ENCODE measurements around the gene BCL11B. TPM values are rescaled to one million over a fixed set of nuclear protein-coding genes. Genes with fewer than 3 reads are reported as not detected.
"Not testable (repeated sequence)": the region's sequence is repeated elsewhere in the genome, so short reads cannot be mapped to it uniquely, and the experiment has no call there.

Gene BCL11B
- total RNA-seq, 6 experiments from 2014 or later: 0.06 to 0.14 (median 0.10) TPM; not detected in 2

DNA sequence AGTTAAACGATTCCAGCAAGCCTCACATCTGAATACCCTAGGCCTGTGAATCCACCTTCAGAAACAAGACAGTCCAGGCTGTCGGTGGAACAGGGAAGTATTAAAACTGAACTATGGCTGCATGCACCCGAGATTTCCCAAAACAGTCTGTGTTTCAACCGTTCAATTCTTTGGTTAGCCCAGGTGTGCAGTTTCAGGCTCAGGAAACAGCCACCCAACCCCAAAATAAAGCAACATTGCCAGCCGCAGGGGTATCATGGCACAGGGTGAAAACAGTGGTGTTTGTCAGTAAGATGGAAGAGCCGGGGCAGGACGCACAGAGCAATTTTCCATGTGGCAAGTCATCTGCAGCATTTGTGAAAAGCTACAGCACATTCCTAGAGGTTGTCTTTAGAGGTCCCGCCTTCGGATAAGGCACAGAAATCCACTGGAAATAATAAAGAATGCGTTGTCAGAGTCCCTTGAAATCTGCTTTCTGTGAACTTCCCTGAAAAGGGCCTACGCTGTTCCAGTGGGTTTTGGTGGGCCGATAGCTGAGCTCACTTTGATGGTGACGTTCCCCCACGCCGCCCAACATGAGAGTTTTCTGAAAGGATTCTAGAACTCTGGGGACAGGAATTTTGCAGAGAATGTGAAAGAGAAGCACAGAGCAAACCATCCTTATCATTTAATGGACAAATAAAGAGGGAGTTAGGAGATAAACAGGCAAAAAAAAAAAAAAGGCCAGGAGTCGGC lies 84.9 kb downstream of the BCL11B start:
- DNase-seq: no peak
- Mint-ChIP-seq H3K27me3 (ENCODE audit: insufficient read depth) (peaks cover 4% of the 10 kb centered on the region), H3K4me1 (ENCODE audit: low read depth) (peaks cover 12% of the 10 kb centered on the region), H3K36me3 (ENCODE audit: low read depth) (no peaks in the 10 kb centered on the region; the same call in 1 of the 2 replicates), H3K27ac (no peak overlapping the region), H3K9me3 (peaks cover 22% of the 10 kb centered on the region; the same call in 1 of the 2 replicates), H3K4me3 (no peak overlapping the region)
- TF ChIP-seq, protein P1, sequence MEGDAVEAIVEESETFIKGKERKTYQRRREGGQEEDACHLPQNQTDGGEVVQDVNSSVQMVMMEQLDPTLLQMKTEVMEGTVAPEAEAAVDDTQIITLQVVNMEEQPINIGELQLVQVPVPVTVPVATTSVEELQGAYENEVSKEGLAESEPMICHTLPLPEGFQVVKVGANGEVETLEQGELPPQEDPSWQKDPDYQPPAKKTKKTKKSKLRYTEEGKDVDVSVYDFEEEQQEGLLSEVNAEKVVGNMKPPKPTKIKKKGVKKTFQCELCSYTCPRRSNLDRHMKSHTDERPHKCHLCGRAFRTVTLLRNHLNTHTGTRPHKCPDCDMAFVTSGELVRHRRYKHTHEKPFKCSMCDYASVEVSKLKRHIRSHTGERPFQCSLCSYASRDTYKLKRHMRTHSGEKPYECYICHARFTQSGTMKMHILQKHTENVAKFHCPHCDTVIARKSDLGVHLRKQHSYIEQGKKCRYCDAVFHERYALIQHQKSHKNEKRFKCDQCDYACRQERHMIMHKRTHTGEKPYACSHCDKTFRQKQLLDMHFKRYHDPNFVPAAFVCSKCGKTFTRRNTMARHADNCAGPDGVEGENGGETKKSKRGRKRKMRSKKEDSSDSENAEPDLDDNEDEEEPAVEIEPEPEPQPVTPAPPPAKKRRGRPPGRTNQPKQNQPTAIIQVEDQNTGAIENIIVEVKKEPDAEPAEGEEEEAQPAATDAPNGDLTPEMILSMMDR (IDR thresholded peaks at IDR 0.05): no peak

DNA sequence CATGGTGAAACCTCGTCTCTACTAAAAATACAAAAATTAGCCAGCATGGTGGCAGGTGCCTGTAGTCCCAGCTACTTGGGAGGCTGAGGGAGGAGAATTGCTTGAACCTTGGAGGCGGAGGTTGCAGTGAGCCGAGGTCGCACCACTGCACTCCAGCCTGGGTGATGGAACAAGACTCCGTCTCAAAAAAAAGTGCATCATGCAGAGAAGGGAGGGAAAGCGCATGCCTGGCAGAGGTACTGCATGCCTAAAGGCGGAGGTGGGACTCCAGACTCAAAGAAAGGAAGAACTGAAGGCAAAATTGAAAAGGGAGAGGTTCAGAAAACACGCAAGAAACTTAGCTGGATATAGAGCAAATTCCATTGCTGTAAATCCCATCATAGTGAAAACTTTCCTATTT lies 85.7 kb downstream of the BCL11B start:
- H3K4me3 Mint-ChIP-seq; H3K4me1 Mint-ChIP-seq (ENCODE audit: low read depth); H3K27me3 Mint-ChIP-seq (ENCODE audit: insufficient read depth); H3K36me3 Mint-ChIP-seq (ENCODE audit: low read depth); DNase-seq; H3K27ac Mint-ChIP-seq: not testable (repeated sequence)
- peaks cover 22% of the 10 kb centered on the region; the same call in 1 of the 2 replicates for H3K9me3 Mint-ChIP-seq

GRCh38 chr14:99185436-99186068 lies 86.4 kb downstream of the BCL11B start:
- no peaks in the 10 kb centered on the region for H3K4me1 Mint-ChIP-seq (ENCODE audit: low read depth)
- H3K27ac Mint-ChIP-seq: no peak overlapping the region
- no peaks in the 10 kb centered on the region; the same call in 1 of the 2 replicates for H3K36me3 Mint-ChIP-seq (ENCODE audit: low read depth)
- H3K27me3 Mint-ChIP-seq (ENCODE audit: insufficient read depth): peaks cover 4% of the 10 kb centered on the region
- H3K4me3 Mint-ChIP-seq: no peak overlapping the region
- TF ChIP-seq, protein P1 (IDR thresholded peaks at IDR 0.05): no peak
- no peak for DNase-seq
- H3K9me3 Mint-ChIP-seq: peaks cover 22% of the 10 kb centered on the region; the same call in 1 of the 2 replicates

DNA sequence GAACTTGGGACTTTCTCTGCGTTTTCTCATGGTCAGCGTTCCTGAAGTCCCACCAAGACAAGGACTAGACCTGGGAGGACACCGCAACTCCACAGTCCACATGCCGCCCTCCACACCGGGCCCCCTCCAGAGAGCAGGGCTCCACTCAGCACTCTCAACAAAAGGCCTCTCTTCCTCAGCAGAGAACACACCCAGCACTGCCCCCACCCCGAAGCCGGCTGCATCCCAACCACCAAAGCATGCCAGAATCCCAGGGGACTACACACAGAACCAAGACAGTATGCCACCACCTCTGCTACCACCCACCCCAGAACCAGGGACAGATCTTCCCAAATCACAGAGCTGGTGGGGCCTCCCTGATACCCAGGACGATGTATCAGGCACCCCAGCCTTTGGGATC lies 88.3 kb downstream of the BCL11B start:
- no peak overlapping the region for H3K27ac Mint-ChIP-seq
- H3K27me3 Mint-ChIP-seq (ENCODE audit: insufficient read depth): peaks cover 4% of the 10 kb centered on the region
- no peak overlapping the region for H3K4me3 Mint-ChIP-seq
- TF ChIP-seq, protein P1 (IDR thresholded peaks at IDR 0.05): no peak
- H3K4me1 Mint-ChIP-seq (ENCODE audit: low read depth): no peaks in the 10 kb centered on the region
- peaks cover 26% of the 10 kb centered on the region; the same call in 1 of the 2 replicates for H3K9me3 Mint-ChIP-seq
- DNase-seq: no peak
- H3K36me3 Mint-ChIP-seq (ENCODE audit: low read depth): no peaks in the 10 kb centered on the region; the same call in 1 of the 2 replicates

GRCh38 chr14:99183311-99183710 lies 88.7 kb downstream of the BCL11B start:
- peaks cover 26% of the 10 kb centered on the region; the same call in 1 of the 2 replicates for H3K9me3 Mint-ChIP-seq
- H3K4me3 Mint-ChIP-seq: no peak overlapping the region
- H3K27me3 Mint-ChIP-seq (ENCODE audit: insufficient read depth): peaks cover 4% of the 10 kb centered on the region
- no peaks in the 10 kb centered on the region; the same call in 1 of the 2 replicates for H3K36me3 Mint-ChIP-seq (ENCODE audit: low read depth)
- H3K27ac Mint-ChIP-seq: no peak overlapping the region
- TF ChIP-seq, protein P1 (IDR thresholded peaks at IDR 0.05): no peak
- DNase-seq: no peak
- no peaks in the 10 kb centered on the region for H3K4me1 Mint-ChIP-seq (ENCODE audit: low read depth)

Data from HFFc6 (cell line).